ENCODE measurements around the gene SLC7A10. TPM values are rescaled to one million over a fixed set of nuclear protein-coding genes. Genes with fewer than 3 reads are reported as not detected.

The SLC7A10 gene
- polyA plus RNA-seq, 1 donor (not counting 4 experiments of a cell fraction or from before 2014, with no cell fraction given): not detected

DNA sequence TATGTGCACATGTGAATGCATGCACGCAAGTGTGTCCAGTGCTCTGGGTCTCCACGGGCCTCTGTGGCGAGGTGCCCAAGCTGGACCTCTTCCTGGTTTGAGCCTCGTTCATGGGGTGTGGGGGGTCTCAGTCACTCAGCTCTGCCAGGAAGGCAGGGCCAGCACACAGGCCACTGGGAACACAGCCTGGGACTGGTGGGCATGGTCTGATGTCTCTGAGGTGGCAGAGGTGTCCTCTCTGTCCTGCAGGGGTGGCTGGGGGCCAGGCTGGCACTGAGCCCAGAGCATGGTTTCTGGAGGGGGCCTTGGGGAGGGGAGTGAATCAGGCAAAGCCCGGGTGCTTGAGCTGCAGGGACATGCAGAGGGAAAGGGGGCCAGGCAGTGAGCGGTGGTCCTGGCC is 22.1 kb downstream of the SLC7A10 start:
- dilution Hi-C loops (cut with MboI; ENCODE audit: extremely low pct_ligation_motif_present, low sequenced_read_pairs): no loop called here
- H3K4me3 ChIP-seq (ENCODE audit: control insufficient read depth in 2 of 3, extremely low read depth in 1 of 3, insufficient read depth in 2 of 3, low read depth in 1 of 3, low read length in 3 of 3): no peak overlapping the region
- FAIRE-seq: no peak
- no peaks in the 10 kb centered on the region for H3K79me2 ChIP-seq (ENCODE audit: control insufficient read depth, insufficient read depth, low read length)
- H3K27me3 ChIP-seq (ENCODE audit: control insufficient read depth, extremely low read depth, insufficient read depth, low read length): no peaks in the 10 kb centered on the region
- TF ChIP-seq, protein P1, sequence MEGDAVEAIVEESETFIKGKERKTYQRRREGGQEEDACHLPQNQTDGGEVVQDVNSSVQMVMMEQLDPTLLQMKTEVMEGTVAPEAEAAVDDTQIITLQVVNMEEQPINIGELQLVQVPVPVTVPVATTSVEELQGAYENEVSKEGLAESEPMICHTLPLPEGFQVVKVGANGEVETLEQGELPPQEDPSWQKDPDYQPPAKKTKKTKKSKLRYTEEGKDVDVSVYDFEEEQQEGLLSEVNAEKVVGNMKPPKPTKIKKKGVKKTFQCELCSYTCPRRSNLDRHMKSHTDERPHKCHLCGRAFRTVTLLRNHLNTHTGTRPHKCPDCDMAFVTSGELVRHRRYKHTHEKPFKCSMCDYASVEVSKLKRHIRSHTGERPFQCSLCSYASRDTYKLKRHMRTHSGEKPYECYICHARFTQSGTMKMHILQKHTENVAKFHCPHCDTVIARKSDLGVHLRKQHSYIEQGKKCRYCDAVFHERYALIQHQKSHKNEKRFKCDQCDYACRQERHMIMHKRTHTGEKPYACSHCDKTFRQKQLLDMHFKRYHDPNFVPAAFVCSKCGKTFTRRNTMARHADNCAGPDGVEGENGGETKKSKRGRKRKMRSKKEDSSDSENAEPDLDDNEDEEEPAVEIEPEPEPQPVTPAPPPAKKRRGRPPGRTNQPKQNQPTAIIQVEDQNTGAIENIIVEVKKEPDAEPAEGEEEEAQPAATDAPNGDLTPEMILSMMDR (optimal IDR thresholded peaks at IDR 0.05 in 1 of 3, IDR thresholded peaks at IDR 0.05 in 1 of 3, conservative IDR thresholded peaks at IDR 0.05 in 1 of 3; ENCODE audit: extremely low read depth in 1 of 3, insufficient read depth in 2 of 3, low read length in 3 of 3): no peak
- TF ChIP-seq EZH2 (IDR thresholded peaks at IDR 0.05; ENCODE audit: low read length): no peak
- peaks cover 0 to 11% of the 10 kb centered on the region in 2 experiments for H3K36me3 ChIP-seq (ENCODE audit: control insufficient read depth in 2 of 2, extremely low read depth in 1 of 2, insufficient read depth in 2 of 2, low read length in 2 of 2)
- H3K9me3 ChIP-seq (ENCODE audit: control insufficient read depth, low read depth, low read length): no peaks in the 10 kb centered on the region
- H2AFZ ChIP-seq (ENCODE audit: control insufficient read depth, low read length): no peak overlapping the region
- H3K9ac ChIP-seq (ENCODE audit: control insufficient read depth, extremely low read depth, insufficient read depth, low read length): no peak overlapping the region
- H3K9me1 ChIP-seq (ENCODE audit: control insufficient read depth, extremely low read depth, insufficient read depth, low read length): no peaks in the 10 kb centered on the region
- no peak for DNase-seq (ENCODE audit: low read depth, low spot score)
- no peaks in the 10 kb centered on the region for H3K4me1 ChIP-seq (ENCODE audit: control insufficient read depth, extremely low read depth, insufficient read depth, low read length)
- peaks cover 3% of the 10 kb centered on the region for H4K20me1 ChIP-seq (ENCODE audit: control insufficient read depth, extremely low read depth, insufficient read depth, low read length)
- no peak overlapping the region for H3K4me2 ChIP-seq (ENCODE audit: control insufficient read depth, extremely low read depth, insufficient read depth, low read depth, low read length)
- H3K27ac ChIP-seq (ENCODE audit: control insufficient read depth, insufficient read depth, low read length): no peak overlapping the region

DNA sequence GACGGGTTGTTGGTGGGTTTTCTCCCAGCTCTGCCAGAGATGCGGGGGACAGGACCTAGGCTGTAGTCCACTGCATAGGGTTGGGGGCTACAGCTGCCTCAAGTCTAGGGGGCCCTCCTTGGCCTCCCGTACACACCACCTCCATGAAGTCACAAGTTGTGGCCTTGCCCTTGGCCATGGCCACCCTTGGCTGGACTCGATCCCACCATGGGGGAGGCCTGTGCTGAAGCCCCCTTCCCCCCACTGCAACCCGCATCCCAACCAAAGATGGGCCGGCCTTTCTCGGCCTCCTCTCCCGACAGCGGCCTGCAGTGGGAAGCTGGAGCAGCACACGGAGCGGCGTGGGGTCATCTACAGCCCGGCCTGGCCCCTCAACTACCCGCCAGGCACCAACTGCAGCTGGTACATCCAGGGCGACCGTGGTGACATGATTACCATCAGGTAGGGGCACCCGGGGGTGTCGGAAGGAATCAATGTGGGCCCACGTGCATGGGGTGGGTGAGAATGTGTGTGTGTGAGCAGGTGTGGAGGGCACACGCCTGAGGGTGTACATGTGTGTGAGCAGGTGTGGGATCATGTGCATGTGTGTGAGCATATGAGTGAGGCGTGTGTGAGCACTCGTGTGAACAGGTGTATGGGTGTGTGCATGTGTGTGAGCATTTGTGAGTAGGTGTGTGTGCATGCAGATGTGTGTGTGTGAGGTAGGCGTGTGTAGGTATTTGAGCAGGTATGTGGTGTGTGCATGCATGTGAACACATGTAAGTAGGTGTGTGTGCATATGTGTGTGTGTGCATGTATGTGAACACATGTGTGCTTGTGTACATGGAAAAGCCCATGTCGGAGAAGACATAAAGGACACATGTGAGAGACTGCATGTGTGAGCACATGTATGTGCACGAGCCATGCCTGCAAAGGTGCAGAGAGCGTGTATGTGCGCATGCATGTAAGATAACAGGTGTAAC is 22.8 kb downstream of the SLC7A10 start:
- H3K79me2 ChIP-seq (ENCODE audit: control insufficient read depth, insufficient read depth, low read length): no peaks in the 10 kb centered on the region
- no peak overlapping the region for H3K9ac ChIP-seq (ENCODE audit: control insufficient read depth, extremely low read depth, insufficient read depth, low read length)
- no peak overlapping the region for H3K4me3 ChIP-seq (ENCODE audit: control insufficient read depth in 2 of 3, extremely low read depth in 1 of 3, insufficient read depth in 2 of 3, low read depth in 1 of 3, low read length in 3 of 3)
- dilution Hi-C loops (cut with MboI; ENCODE audit: extremely low pct_ligation_motif_present, low sequenced_read_pairs): no loop called here
- H2AFZ ChIP-seq (ENCODE audit: control insufficient read depth, low read length): no peak overlapping the region
- H3K9me3 ChIP-seq (ENCODE audit: control insufficient read depth, low read depth, low read length): no peaks in the 10 kb centered on the region
- no peaks in the 10 kb centered on the region for H3K9me1 ChIP-seq (ENCODE audit: control insufficient read depth, extremely low read depth, insufficient read depth, low read length)
- no peaks in the 10 kb centered on the region for H3K4me1 ChIP-seq (ENCODE audit: control insufficient read depth, extremely low read depth, insufficient read depth, low read length)
- no peak overlapping the region for H3K4me2 ChIP-seq (ENCODE audit: control insufficient read depth, extremely low read depth, insufficient read depth, low read depth, low read length)
- no peak for TF ChIP-seq EZH2 (IDR thresholded peaks at IDR 0.05; ENCODE audit: low read length)
- TF ChIP-seq, protein P1 (optimal IDR thresholded peaks at IDR 0.05 in 1 of 3, IDR thresholded peaks at IDR 0.05 in 1 of 3, conservative IDR thresholded peaks at IDR 0.05 in 1 of 3; ENCODE audit: extremely low read depth in 1 of 3, insufficient read depth in 2 of 3, low read length in 3 of 3): no peak
- FAIRE-seq (no peak), DNase-seq (ENCODE audit: low read depth, low spot score) (no peak)
- no peaks in the 10 kb centered on the region for H3K27me3 ChIP-seq (ENCODE audit: control insufficient read depth, extremely low read depth, insufficient read depth, low read length)
- peaks cover 3% of the 10 kb centered on the region for H4K20me1 ChIP-seq (ENCODE audit: control insufficient read depth, extremely low read depth, insufficient read depth, low read length)
- H3K36me3 ChIP-seq (ENCODE audit: control insufficient read depth in 2 of 2, extremely low read depth in 1 of 2, insufficient read depth in 2 of 2, low read length in 2 of 2): peaks cover 0 to 14% of the 10 kb centered on the region in 2 experiments
- H3K27ac ChIP-seq (ENCODE audit: control insufficient read depth, insufficient read depth, low read length): no peak overlapping the region

Measured in keratinocyte (primary cell).